SKM-1 (cell line): ENCODE data around the gene CFH.
"Not testable (repeated sequence)": the region's sequence is repeated elsewhere in the genome, so short reads cannot be mapped to it uniquely, and the experiment has no call there.

Experiments used
- DNase-seq: peaks from one replicate; lab custom pipeline; 2025; ENCODE audit not compliant: unreplicated experiment; lab: John Stamatoyannopoulos, UW

CFH gene

DNA sequence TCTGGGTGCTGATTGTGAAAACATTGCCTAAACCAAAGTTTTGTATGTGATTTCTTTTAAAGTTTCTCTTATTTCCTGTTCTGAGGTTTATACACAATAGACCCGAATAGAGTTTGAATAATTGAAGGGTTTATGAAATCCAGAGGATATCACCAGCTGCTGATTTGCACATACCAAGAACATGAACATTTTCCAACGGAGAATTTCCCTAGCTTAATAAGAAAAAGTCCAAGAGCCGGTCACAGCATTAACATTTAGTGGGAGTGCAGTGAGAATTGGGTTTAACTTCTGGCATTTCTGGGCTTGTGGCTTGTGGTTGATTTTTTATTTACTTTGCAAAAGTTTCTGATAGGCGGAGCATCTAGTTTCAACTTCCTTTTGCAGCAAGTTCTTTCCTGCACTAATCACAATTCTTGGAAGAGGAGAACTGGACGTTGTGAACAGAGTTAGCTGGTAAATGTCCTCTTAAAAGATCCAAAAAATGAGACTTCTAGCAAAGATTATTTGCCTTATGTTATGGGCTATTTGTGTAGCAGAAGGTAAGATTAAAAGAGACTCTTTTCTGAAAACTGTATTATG, at the start of gene CFH:
CFH (plus strand) TSS at position 407 of the 579 bp plus-strand sequence; CDS start at position 482, 75 bp downstream.
- peak; percentile 30 for DNase-seq

GRCh38 chr1:196603651-196604050, 48.2 kb upstream of the CFH start:
- no peak for DNase-seq

- DNase-seq: no peak
These were observed 43.9 kb upstream of the CFH start for GRCh38 chr1:196607981-196608380.

DNA sequence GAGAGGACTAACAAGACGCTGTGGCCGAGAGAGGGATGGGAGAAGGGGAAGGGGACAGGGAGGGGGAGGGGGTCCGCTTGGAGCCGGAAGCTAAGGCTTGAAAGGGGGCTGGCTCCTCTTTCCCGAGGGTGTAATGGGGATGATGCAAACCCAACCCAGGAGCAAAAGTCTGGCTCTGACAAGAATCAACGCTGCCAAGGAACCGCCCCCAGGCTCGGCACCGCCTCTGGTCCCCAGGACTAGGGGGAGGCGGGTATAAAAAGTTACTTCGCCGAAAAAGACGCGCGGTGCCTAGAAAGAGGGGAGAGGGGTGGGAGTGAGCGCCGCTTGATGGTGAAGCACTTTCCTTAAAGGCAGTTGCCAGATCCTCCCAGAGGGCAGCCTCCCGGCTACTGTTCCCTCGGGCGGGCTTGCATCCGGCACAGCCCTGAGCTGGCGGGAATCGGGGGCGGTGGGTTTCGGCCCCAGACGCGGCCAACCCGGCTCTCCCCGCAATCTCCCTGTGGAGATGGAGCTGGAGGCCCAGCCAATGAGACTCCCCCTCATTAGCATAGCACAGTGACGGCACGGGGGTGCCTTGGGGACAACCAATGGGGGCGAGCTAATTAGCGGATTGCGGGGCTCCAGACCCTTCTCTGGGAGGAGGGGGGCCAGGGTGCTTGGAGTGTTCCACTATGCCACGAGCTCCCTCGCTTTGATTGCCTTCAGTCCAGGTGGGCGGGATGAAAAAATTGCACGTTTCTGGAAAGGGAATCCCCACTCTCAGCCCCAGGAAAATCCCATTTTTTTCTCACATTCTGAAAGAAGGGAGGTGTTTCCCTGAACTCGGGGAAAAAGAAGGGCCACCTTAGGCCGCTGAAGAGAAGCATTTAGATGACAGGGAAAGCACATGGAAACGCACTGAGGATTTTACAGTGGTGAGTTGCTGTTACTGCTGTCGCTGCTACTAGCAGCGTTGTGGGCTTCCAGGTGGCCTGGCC, 43.2 kb upstream of the CFH start, which contains the start of gene KCNT2:
KCNT2 (minus strand) TSS at position 51 of the 980 bp plus-strand sequence. CDS start 131 bp downstream, outside the sequence.
- no peak for DNase-seq

- DNase-seq: no peak
These were observed 42.5 kb upstream of the CFH start for GRCh38 chr1:196609370-196609737.

DNA sequence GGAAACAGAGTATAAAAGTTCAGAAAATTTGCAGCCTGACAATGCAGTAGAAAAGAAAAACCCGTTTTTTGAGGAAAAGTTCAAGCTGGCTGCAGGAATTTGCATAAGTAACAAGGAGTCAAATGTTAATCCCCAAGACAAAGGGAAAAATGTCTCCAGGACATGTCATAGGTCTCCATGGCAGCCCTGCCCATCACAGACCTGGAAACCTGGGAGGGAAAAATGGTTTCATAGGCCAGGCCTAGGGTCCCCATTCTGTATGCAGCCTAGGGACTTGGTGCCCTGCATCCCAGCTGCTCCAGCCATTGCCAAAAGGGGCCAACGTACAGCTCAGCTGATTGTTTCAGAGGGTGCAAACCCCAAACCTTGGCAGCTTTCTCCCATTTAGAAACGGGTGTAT, 40.0 kb upstream of the CFH start:
- DNase-seq: no peak

- no peak for DNase-seq
These were observed 32.1 kb upstream of the CFH start for GRCh38 chr1:196619721-196620120.

- DNase-seq: no peak
These were observed 28.8 kb upstream of the CFH start for GRCh38 chr1:196623079-196623478.

GRCh38 chr1:196628838-196629237, 23.0 kb upstream of the CFH start:
- DNase-seq: no peak

DNA sequence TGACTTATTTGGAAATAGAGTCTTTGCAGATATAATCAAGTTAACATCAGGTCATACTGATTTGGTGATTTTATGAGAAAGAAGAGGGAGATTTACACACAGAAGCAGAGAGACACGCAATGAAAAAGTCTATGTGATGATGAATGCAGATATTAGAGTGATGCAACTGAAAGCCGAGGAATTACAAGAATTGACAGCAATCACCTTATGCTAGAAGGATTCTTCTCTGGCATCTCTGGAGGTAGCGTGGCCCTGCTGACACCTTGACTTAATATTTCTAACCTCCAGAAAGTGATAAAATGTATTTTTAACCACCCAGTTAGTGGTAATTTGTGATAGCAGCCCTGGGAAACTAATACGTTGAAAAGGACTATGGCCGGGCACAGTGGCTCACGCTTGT, 14.2 kb upstream of the CFH start:
- DNase-seq: no peak

- DNase-seq: no peak
These were observed 13.4 kb upstream of the CFH start for GRCh38 chr1:196638466-196638865.

GRCh38 chr1:196639291-196639690, 12.6 kb upstream of the CFH start:
- not testable (repeated sequence) for DNase-seq

- DNase-seq: no peak
These were observed 10.9 kb upstream of the CFH start for GRCh38 chr1:196640976-196641375.

GRCh38 chr1:196649990-196650389, 1.9 kb upstream of the CFH start:
- DNase-seq: no peak

DNA sequence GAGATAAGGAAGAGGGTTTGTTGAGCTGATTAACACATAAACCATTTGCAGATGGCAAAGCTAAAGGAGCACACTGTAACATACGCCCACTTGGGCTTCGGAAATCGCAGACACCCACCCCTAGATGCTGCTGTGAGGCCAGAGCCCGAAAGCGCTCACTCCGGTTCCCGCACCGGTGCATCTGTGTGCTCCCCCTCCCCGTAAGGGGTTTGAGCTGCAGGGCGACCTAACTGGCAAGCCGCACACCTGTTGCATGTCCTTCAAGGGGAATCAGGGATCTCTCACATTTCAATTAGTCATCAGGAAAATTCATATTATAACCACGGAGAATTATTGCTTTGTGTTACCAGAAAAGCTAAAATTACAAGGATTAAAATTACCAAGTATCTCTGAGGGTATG, 1.4 kb upstream of the CFH start:
- no peak for DNase-seq

DNA sequence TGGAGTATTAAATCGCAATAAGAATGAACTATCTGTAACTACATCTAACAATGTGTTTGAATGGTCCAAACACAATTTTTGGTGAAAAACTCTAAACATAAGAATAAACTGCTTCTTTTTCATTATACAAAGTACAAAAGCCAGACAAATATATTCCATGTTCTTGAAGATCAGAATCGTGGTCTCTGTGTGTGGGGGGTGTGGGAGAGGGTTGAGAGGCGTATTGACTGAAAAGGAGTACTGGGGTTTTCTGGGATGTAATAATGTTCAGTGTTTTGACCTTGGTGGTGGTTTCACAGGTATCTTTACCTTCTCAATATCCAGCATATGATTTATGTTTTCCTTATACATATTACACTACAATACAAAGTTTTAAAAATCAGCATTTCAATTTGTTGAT, 764 bp upstream of the CFH start:
- no peak for DNase-seq

DNA sequence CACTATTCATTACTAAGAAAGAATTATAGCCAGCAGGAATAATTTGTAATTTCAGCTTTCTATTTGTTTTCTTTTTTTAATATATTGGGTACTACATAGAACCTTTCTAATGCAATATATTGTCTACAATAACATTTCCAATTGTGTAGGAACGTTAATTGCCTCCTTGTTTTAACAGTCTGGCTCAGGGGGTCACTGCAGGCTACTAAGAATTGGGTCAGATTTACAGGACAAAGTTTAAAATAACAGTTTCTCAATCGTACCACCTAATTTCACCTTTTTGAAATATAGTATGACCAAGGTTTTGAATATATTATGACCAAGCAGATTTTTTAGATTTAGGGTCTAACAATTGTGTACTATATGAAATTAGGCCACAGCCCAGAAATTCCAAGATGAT, 2.4 kb downstream of the CFH start:
- DNase-seq: no peak

DNA sequence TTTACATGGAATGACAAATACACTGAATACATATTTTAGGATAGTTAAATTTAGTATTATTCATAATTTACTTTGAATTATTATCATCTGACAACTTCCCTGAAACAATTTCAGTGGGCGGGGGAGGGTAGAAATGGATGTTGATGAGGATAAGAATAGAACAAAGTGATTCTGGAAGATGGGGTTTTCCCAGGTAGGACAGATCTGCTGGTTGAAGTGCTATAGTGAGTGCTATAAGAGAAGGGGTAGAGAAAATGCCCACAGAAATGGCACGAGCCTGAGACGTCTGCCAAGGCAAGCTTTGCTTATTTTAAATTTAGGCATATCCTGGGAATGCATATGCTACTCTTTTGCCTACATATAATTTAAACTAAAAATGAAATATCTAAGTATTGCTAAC, 3.2 kb downstream of the CFH start:
- no peak for DNase-seq

GRCh38 chr1:196655494-196655893, 3.7 kb downstream of the CFH start:
- no peak for DNase-seq

DNA sequence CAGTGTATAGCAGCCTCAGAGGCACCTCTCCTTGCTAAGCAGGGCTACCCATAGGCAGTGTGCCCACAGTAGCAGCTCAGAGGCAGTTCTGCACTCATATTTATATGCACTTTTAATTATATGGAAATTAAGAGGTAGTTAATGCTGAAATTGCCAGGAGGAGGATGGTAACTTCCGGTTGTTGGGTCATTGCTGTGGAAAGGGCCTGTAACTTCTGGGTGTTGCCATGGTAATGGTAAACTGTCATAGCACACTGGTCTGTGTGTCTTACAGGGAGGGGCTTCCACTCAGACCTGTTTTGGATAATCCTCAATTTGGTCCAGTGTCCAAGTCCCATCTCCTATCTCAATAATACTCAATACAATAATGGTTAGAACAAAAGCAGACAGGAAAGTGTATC, 7.6 kb downstream of the CFH start:
- DNase-seq: no peak

DNA sequence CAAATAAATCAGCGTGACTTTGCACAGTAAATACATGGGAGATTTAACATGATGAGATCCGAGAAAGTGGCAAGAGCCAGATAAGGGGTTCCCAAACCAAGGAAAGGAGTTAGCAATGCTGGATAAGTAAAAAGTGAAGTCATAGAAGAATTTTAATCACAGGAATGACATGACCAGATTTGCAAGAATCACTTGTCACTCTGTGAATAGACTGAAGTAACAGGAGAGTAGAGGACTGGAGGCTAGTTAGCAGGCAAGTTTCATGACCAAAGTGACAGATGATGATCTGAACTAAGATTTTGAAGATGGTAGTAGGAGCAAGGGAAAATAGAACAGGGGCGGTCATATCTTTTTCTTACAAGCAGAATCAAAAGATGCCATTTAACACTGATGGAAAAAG, 8.4 kb downstream of the CFH start:
- DNase-seq: no peak

DNA sequence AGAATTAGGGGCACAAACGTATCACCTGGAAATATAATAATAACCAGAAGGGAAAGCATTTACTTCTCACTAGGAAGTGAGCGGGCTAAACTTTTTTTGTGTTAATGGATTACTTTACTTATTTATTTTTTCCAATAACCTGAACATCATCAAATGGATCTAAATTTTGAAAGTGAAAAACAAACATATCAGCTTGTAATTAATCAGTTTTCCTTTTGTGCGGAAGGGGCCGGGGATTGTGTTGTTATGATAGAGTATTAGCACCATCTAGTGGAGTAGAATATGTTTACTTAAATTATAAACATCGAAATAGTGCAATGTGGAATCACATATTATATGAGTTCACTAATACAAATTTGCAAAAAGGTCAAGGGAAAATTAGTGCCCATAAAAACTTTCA, 9.0 kb downstream of the CFH start:
- peak; percentile 75 for DNase-seq
